MM.1S (cell line): Measurements from ENCODE around the gene EVI5.
"Not testable (repeated sequence)": the region's sequence is repeated elsewhere in the genome, so short reads cannot be mapped to it uniquely, and the experiment has no call there.

Experiments used
- DNase-seq: peaks from one replicate; pipeline ENCODE4 v3.0.0-alpha.2; 2015
- H2AFZ ChIP-seq: fragments of 300-600 bp; sonication (generic); 2 replicates; pipeline ENCODE4 v1.6.0; 2016; ENCODE audit warnings: antibody characterized with exemption, low read length
- H3F3A ChIP-seq: fragments of 300-600 bp; sonication (generic); 2 replicates; pipeline ENCODE4 v1.6.1; 2016; ENCODE audit warnings: mild to moderate bottlenecking, antibody characterized with exemption, low read length, moderate library complexity, mixed read lengths; ENCODE audit not compliant: insufficient read depth
- H3K27ac ChIP-seq: fragments of 300-600 bp; sonication (generic); 2 replicates; pipeline ENCODE4 v1.5.1; 2016; ENCODE audit warnings: mild to moderate bottlenecking, low read length
- H3K27me3 ChIP-seq: fragments of 300-600 bp; sonication (generic); replicated peaks from 2 replicates; pipeline ENCODE4 v1.6.0; 2016; ENCODE audit warnings: low read length; ENCODE audit not compliant: insufficient read depth
- H3K36me3 ChIP-seq: fragments of 300-600 bp; sonication (generic); replicated peaks from 2 replicates; pipeline ENCODE4 v1.6.1; 2016; ENCODE audit warnings: mild to moderate bottlenecking, low read length, mixed read lengths; ENCODE audit not compliant: insufficient read depth
- H3K4me1 ChIP-seq: fragments of 300-600 bp; sonication (generic); 2 replicates; pipeline ENCODE4 v1.6.1; 2016; ENCODE audit warnings: low read length, mixed read lengths
- H3K4me2 ChIP-seq: fragments of 300-600 bp; sonication (generic); 2 replicates; pipeline ENCODE4 v1.6.0; 2016; ENCODE audit warnings: low read depth, low read length
- H3K4me3 ChIP-seq: fragments of 300-600 bp; sonication (generic); 2 replicates; pipeline ENCODE4 v1.5.1; 2016; ENCODE audit warnings: low read length, mixed read lengths
- H3K79me2 ChIP-seq: fragments of 300-600 bp; sonication (generic); 2 replicates; pipeline ENCODE4 v1.6.1; 2016; ENCODE audit warnings: mixed run types, low read length, mixed read lengths
- H3K9ac ChIP-seq: fragments of 300-600 bp; sonication (generic); 2 replicates; pipeline ENCODE4 v1.6.1; 2016; ENCODE audit warnings: low read length, mixed read lengths
- H3K9me2 ChIP-seq: fragments of 300-600 bp; sonication (generic); replicated peaks from 2 replicates; pipeline ENCODE4 v1.6.1; 2016; ENCODE audit warnings: mild to moderate bottlenecking, low read length, mixed read lengths; ENCODE audit not compliant: insufficient read depth
- H3K9me3 ChIP-seq: fragments of 300-600 bp; sonication (generic); replicated peaks from 2 replicates; pipeline ENCODE4 v1.6.1; 2016; ENCODE audit warnings: mild to moderate bottlenecking, low read length, mixed read lengths; ENCODE audit not compliant: insufficient read depth
- H4K20me1 ChIP-seq: fragments of 300-600 bp; sonication (generic); 2 replicates; pipeline ENCODE4 v1.6.1; 2016; ENCODE audit warnings: mild to moderate bottlenecking, low read length, moderate library complexity, mixed read lengths; ENCODE audit not compliant: insufficient read depth
- EZH2 ChIP-seq: fragments of 300-600 bp; sonication (generic); optimal IDR thresholded peaks from 2 replicates; pipeline ENCODE3; 2017; ENCODE audit warnings: low read depth, mild to moderate bottlenecking, antibody characterized with exemption, low read length, mixed read lengths
- EZH2phosphoT487 ChIP-seq: fragments of 300-600 bp; sonication (generic); IDR thresholded peaks from 2 replicates; pipeline ENCODE4 v1.6.1; 2018; ENCODE audit warnings: antibody characterized with exemption, low read length
- TF ChIP-seq, protein P1 (sequence below): fragments of 300-600 bp; sonication (generic); IDR thresholded peaks from 2 replicates; pipeline ENCODE4 v1.5.1; 2016; ENCODE audit warnings: antibody characterized with exemption, low read length, mixed read lengths

Gene EVI5

DNA sequence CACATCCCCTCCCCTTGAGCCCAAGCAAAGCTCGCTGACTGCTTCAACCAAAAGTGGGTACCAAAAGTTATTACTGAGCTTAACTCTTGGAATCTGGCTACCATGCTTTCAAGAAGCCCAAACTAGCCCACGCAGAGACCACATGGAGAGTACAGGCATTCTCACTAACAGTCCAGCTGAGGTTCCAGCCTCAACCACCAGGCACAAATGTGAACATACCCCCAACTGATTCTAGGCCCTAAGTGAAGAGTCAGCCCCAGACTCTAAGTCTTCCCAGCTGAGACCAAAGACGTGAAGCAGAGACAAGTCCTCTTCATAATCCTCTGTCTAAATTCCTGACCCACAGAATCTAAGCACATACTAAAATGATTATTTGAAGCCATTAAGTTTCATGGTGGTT is 36.8 kb downstream of the EVI5 start:
- no peaks in the 10 kb centered on the region; the same call in 1 of the 2 replicates for H3K79me2 ChIP-seq
- H2AFZ ChIP-seq = no peak overlapping the region
- H3K4me3 ChIP-seq = no peak overlapping the region
- H3K27me3 ChIP-seq = no peaks in the 10 kb centered on the region
- H3K9me3 ChIP-seq = no peaks in the 10 kb centered on the region
- H3K4me1 ChIP-seq = no peaks in the 10 kb centered on the region
- no peak overlapping the region for H3K4me2 ChIP-seq
- no peaks in the 10 kb centered on the region for H4K20me1 ChIP-seq
- TF ChIP-seq, protein P1, sequence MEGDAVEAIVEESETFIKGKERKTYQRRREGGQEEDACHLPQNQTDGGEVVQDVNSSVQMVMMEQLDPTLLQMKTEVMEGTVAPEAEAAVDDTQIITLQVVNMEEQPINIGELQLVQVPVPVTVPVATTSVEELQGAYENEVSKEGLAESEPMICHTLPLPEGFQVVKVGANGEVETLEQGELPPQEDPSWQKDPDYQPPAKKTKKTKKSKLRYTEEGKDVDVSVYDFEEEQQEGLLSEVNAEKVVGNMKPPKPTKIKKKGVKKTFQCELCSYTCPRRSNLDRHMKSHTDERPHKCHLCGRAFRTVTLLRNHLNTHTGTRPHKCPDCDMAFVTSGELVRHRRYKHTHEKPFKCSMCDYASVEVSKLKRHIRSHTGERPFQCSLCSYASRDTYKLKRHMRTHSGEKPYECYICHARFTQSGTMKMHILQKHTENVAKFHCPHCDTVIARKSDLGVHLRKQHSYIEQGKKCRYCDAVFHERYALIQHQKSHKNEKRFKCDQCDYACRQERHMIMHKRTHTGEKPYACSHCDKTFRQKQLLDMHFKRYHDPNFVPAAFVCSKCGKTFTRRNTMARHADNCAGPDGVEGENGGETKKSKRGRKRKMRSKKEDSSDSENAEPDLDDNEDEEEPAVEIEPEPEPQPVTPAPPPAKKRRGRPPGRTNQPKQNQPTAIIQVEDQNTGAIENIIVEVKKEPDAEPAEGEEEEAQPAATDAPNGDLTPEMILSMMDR = no peak
- TF ChIP-seq EZH2 = no peak
- no peaks in the 10 kb centered on the region for H3K36me3 ChIP-seq
- no peaks in the 10 kb centered on the region for H3F3A ChIP-seq
- H3K9ac ChIP-seq = no peak overlapping the region
- no peak for DNase-seq
- no peak overlapping the region for H3K27ac ChIP-seq
- no peaks in the 10 kb centered on the region for H3K9me2 ChIP-seq

DNA sequence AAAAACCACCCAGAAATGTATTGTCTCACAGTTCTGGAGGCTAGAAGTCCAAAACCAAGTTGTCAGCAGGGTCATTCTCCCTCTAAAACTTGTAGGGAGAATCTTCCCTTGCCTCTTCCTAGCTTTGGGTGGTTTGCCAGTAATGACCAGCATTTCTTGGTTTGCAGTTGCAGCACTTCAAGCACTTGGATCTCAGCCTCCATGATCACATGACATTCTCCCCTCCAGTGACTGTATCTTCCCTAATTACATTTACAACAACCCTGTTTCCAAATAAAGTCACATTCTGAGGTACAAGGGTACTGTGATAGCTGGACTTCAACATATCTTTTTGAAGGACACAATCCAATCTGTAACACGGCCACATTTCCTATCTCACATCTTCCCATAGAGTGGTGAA is 37.2 kb downstream of the EVI5 start:
- no peaks in the 10 kb centered on the region for H3K9me3 ChIP-seq
- DNase-seq = no peak

DNA sequence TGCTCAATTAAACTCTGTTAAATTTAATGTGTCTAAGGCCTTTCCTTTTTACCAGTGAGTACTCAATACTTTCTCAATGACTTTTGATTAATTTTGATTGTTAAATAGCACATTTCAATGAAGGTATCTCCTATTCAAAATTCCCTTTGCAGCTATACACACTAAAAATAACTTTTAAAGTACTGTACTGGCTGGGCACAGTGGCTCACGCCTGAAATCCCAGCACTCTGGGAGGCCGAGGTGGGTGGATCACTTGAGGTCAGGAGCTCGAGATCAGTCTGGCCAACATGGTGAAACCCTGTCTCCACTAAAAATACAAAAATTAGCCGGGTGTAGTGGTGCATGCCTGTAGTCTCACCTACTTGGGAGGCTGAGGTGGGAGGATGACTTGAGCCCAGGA is 38.7 kb downstream of the EVI5 start:
- H3K27me3 ChIP-seq = not testable (repeated sequence)

More for the DNA sequence above, 37.2 kb downstream of the EVI5 start:
- no peaks in the 10 kb centered on the region for H4K20me1 ChIP-seq
- H3K27ac ChIP-seq = no peak overlapping the region
- no peaks in the 10 kb centered on the region for H3K27me3 ChIP-seq
- H3K9me2 ChIP-seq = no peaks in the 10 kb centered on the region
- H3F3A ChIP-seq = no peaks in the 10 kb centered on the region
- no peaks in the 10 kb centered on the region for H3K4me1 ChIP-seq
- H2AFZ ChIP-seq = no peak overlapping the region
- H3K36me3 ChIP-seq = no peaks in the 10 kb centered on the region
- TF ChIP-seq, protein P1 = no peak
- TF ChIP-seq EZH2phosphoT487 = no peak
- TF ChIP-seq EZH2 = no peak
- no peaks in the 10 kb centered on the region; the same call in 1 of the 2 replicates for H3K79me2 ChIP-seq
- no peak overlapping the region for H3K4me2 ChIP-seq
- no peak overlapping the region for H3K9ac ChIP-seq
- H3K4me3 ChIP-seq = no peak overlapping the region

DNA sequence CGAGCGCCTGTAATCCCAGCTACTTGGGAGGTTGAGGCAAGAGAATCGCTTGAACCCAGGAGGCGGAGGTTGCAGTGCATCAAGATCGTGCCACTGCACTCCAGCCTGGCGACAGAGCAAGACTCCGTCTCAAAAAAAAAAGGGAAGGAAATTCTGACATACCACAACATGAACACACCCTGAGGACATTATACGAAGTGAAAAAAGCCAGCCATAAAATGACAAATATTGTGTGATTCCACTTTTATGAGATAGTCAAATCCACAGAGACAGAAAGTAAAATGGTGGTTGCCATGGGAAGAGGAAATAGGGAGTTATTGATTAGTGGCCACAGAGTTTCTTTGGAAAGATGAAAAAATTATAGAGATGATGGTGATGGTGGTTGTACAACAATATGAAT is 41.7 kb downstream of the EVI5 start:
- H3K27ac ChIP-seq = no peak overlapping the region
- H3K9me2 ChIP-seq = no peaks in the 10 kb centered on the region
- no peak overlapping the region for H3K4me2 ChIP-seq
- no peaks in the 10 kb centered on the region for H3K27me3 ChIP-seq
- H3K9ac ChIP-seq = no peak overlapping the region
- no peaks in the 10 kb centered on the region for H4K20me1 ChIP-seq
- H3K9me3 ChIP-seq = no peaks in the 10 kb centered on the region
- H3K4me3 ChIP-seq = no peak overlapping the region
- H2AFZ ChIP-seq = no peak overlapping the region
- H3K4me1 ChIP-seq = no peaks in the 10 kb centered on the region
- H3K36me3 ChIP-seq = no peaks in the 10 kb centered on the region
- no peak for DNase-seq
- H3K79me2 ChIP-seq = no peaks in the 10 kb centered on the region; the same call in 1 of the 2 replicates
- TF ChIP-seq, protein P1 = no peak
- no peak for TF ChIP-seq EZH2
- TF ChIP-seq EZH2phosphoT487 = no peak
- no peaks in the 10 kb centered on the region for H3F3A ChIP-seq

More for the DNA sequence above, 38.7 kb downstream of the EVI5 start:
- not testable (repeated sequence) for H3K79me2 ChIP-seq, H3K4me3 ChIP-seq, H3K4me1 ChIP-seq, H3K9ac ChIP-seq, H3K4me2 ChIP-seq, H3K9me3 ChIP-seq, H3K27ac ChIP-seq, H3F3A ChIP-seq, H3K9me2 ChIP-seq, H3K36me3 ChIP-seq, H4K20me1 ChIP-seq, H2AFZ ChIP-seq, DNase-seq
